Measurements from ENCODE around the gene TRAK2. TPM values are rescaled to one million over a fixed set of nuclear protein-coding genes. Genes with fewer than 3 reads are reported as not detected.

The TRAK2 gene
- total and polyA plus RNA-seq, 2 donors from 2014 or later, result 16.6 to 65.8 TPM

GRCh38 chr2:201362396-201362795 lies 88.9 kb downstream of the TRAK2 start:
- TF ChIP-seq CTCF (IDR thresholded peaks at IDR 0.05; ENCODE audit: borderline replicate concordance, extremely low read depth, insufficient read depth), result no peak
- intact Hi-C loops (cut with DNase I), result loop anchor here (5.0 kb wide), 1 partner anchor 125 kb away; no protein-coding TSS in a partner anchor
- H3K36me3 ChIP-seq (ENCODE audit: control insufficient read depth in 2 of 3, insufficient read depth in 3 of 3, low read length in 3 of 3), result peaks cover 0 to 10% (median 2%) of the 10 kb centered on the region in 3 donors
- no peaks in the 10 kb centered on the region for H3K4me1 ChIP-seq (ENCODE audit: control insufficient read depth in 2 of 3, insufficient read depth in 2 of 3, low read depth in 1 of 3, low read length in 3 of 3)
- no peak overlapping the region for H3K9ac ChIP-seq (ENCODE audit: low read length in 3 of 3)
- no peak overlapping the region for H3K27ac ChIP-seq (ENCODE audit: low read depth in 2 of 2, low read length in 2 of 2)
- no peaks in the 10 kb centered on the region for H3K9me3 ChIP-seq (ENCODE audit: control insufficient read depth in 2 of 3, insufficient read depth in 1 of 3, low read length in 3 of 3)
- FAIRE-seq, result no peak
- H3K27me3 ChIP-seq (ENCODE audit: control insufficient read depth, insufficient read depth, low read length), result no peaks in the 10 kb centered on the region
- no peak for DNase-seq
- no peak overlapping the region for H3K4me3 ChIP-seq (ENCODE audit: low read length in 3 of 3)

GRCh38 chr2:201361078-201361733 lies 90.1 kb downstream of the TRAK2 start:
- H3K27ac ChIP-seq (ENCODE audit: low read depth in 2 of 2, low read length in 2 of 2), result no peak overlapping the region
- no peak for DNase-seq
- no peaks in the 10 kb centered on the region for H3K27me3 ChIP-seq (ENCODE audit: control insufficient read depth, insufficient read depth, low read length)
- no peak for TF ChIP-seq CTCF (IDR thresholded peaks at IDR 0.05; ENCODE audit: borderline replicate concordance, extremely low read depth, insufficient read depth)
- intact Hi-C loops (cut with DNase I), result loop anchor here (5.0 kb wide), 1 partner anchor 124 kb away; no protein-coding TSS in a partner anchor
- H3K4me1 ChIP-seq (ENCODE audit: control insufficient read depth in 2 of 3, insufficient read depth in 2 of 3, low read depth in 1 of 3, low read length in 3 of 3), result no peaks in the 10 kb centered on the region
- no peaks in the 10 kb centered on the region for H3K9me3 ChIP-seq (ENCODE audit: control insufficient read depth in 2 of 3, insufficient read depth in 1 of 3, low read length in 3 of 3)
- FAIRE-seq, result no peak
- no peak overlapping the region for H3K4me3 ChIP-seq (ENCODE audit: low read length in 3 of 3)
- no peak overlapping the region for H3K9ac ChIP-seq (ENCODE audit: low read length in 3 of 3)
- H3K36me3 ChIP-seq (ENCODE audit: control insufficient read depth in 2 of 3, insufficient read depth in 3 of 3, low read length in 3 of 3), result peaks cover 0 to 10% (median 2%) of the 10 kb centered on the region in 3 donors

- DNase-seq, result no peak
- H3K9me3 ChIP-seq (ENCODE audit: control insufficient read depth in 2 of 3, insufficient read depth in 1 of 3, low read length in 3 of 3), result no peaks in the 10 kb centered on the region
- peaks cover 0 to 10% (median 2%) of the 10 kb centered on the region in 3 donors for H3K36me3 ChIP-seq (ENCODE audit: control insufficient read depth in 2 of 3, insufficient read depth in 3 of 3, low read length in 3 of 3)
- H3K27ac ChIP-seq (ENCODE audit: low read depth in 2 of 2, low read length in 2 of 2), result no peak overlapping the region
- H3K9ac ChIP-seq (ENCODE audit: low read length in 3 of 3), result no peak overlapping the region
- no peaks in the 10 kb centered on the region for H3K27me3 ChIP-seq (ENCODE audit: control insufficient read depth, insufficient read depth, low read length)
- no peak overlapping the region for H3K4me3 ChIP-seq (ENCODE audit: low read length in 3 of 3)
- H3K4me1 ChIP-seq (ENCODE audit: control insufficient read depth in 2 of 3, insufficient read depth in 2 of 3, low read depth in 1 of 3, low read length in 3 of 3), result no peaks in the 10 kb centered on the region
- FAIRE-seq, result no peak
- no peak for TF ChIP-seq CTCF (IDR thresholded peaks at IDR 0.05; ENCODE audit: borderline replicate concordance, extremely low read depth, insufficient read depth)
- intact Hi-C loops (cut with DNase I), result loop anchor here (5.0 kb wide), 1 partner anchor 123 kb away; no protein-coding TSS in a partner anchor
Measured at GRCh38 chr2:201360256-201360655, 91.0 kb downstream of the TRAK2 start.

Measured in kidney (tissue), 14 donors.